ENCODE data around the gene KRAS. TPM values are rescaled to one million over a fixed set of nuclear protein-coding genes. Genes with fewer than 3 reads are reported as not detected.
A peak's percentile ranks its signal among the peaks of the same experiment; 100 is the strongest.

Gene KRAS
- total and polyA plus RNA-seq, 2 experiments from 2014 or later, result 14.2 to 44.6 TPM

- peaks cover 96% of the 10 kb centered on the region for H3K79me2 ChIP-seq (ENCODE audit: insufficient read depth)
- peak; percentile 58 for DNase-seq
- H3K4me1 ChIP-seq (ENCODE audit: insufficient read depth), result peaks cover 23% of the 10 kb centered on the region
- 72 to 74% methylated on average over 5 of the region's 5 CpGs for WGBS, 2 experiments (ENCODE audit: low coverage in 1 of 2, low lambda C conversion rate in 2 of 2, missing lambda C conversion rate in 2 of 2)
- no peaks in the 10 kb centered on the region for H3K27me3 ChIP-seq (replicated peaks; ENCODE audit: insufficient read depth)
- TF ChIP-seq EZH2phosphoT487 (IDR thresholded peaks at IDR 0.05; ENCODE audit: insufficient read depth, low read depth) (no peak), EZH2 (IDR thresholded peaks at IDR 0.05; ENCODE audit: insufficient read depth, poor library complexity, severe bottlenecking) (no peak)
- no peak overlapping the region for H3K4me3 ChIP-seq
- no peak overlapping the region for H3K27ac ChIP-seq
- H3K9me3 ChIP-seq (ENCODE audit: low read depth), result no peaks in the 10 kb centered on the region
- H3K9ac ChIP-seq, result no peak overlapping the region
- H3K9me2 ChIP-seq (ENCODE audit: insufficient read depth), result no peaks in the 10 kb centered on the region
- H3K4me2 ChIP-seq (ENCODE audit: unreplicated experiment), result no peak overlapping the region
- no peak overlapping the region for H2AFZ ChIP-seq
- H3F3A ChIP-seq (ENCODE audit: insufficient read depth), result no peaks in the 10 kb centered on the region
- H4K20me1 ChIP-seq (ENCODE audit: insufficient read depth), result no peaks in the 10 kb centered on the region
- in situ Hi-C loops (cut with MboI), result no loop called here
- peaks cover 13% of the 10 kb centered on the region; the same call in 1 of the 2 replicates for H3K36me3 ChIP-seq (ENCODE audit: low read depth)
Observed at GRCh38 chr12:25242981-25243679, 7.6 kb downstream of the KRAS start.

DNA sequence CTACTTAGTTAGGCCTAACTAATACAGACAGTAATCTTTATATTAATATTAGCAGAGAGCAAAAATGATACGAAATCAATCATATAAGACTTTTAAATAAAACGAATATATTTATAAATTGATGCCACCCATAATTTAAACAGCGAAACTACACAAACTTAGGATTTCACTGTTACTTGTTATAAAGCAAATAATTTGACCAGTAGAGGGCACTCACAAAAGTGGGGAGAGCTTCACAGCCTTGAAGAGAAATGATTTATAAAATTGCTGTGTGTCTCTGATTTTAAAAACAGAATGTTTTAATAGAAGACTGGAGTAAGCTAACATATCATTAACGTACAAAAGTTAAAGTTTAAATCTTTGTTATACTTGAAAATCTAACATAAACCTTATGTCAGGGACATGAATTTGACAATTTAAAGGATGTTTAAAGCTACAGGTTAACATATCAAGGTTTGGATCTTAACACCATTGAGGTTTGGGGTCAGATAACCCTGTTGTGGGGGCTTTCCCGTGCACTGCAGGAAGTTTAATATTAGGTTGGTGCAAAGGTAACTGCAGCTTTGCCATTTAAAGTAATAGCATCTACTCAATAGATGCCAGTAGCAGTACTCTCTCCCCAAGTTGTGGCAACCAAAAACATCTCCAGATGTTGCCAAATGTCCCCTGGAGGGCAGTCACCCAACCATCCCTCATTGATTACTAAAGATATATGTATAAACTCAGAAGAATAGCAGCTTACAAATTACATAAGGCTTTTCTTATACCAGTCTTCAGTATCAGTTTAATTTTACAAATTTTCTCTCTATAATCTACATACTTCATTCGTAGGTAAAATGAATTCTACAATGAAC lies 9.3 kb downstream of the KRAS start:
- H3K4me3 ChIP-seq, result no peak overlapping the region
- peak overlapping the region; percentile 14; the same call in 1 of the 2 replicates for H3K27ac ChIP-seq
- H3K36me3 ChIP-seq (ENCODE audit: low read depth), result peaks cover 19% of the 10 kb centered on the region; the same call in 1 of the 2 replicates
- DNase-seq, result peak; percentile 78
- no peaks in the 10 kb centered on the region; the same call in 1 of the 2 replicates for H3F3A ChIP-seq (ENCODE audit: insufficient read depth)
- H4K20me1 ChIP-seq (ENCODE audit: insufficient read depth), result no peaks in the 10 kb centered on the region
- no peak for TF ChIP-seq EZH2phosphoT487 (IDR thresholded peaks at IDR 0.05; ENCODE audit: insufficient read depth, low read depth)
- TF ChIP-seq EZH2 (IDR thresholded peaks at IDR 0.05; ENCODE audit: insufficient read depth, poor library complexity, severe bottlenecking), result no peak
- H3K4me2 ChIP-seq (ENCODE audit: unreplicated experiment), result no peak overlapping the region
- in situ Hi-C loops (cut with MboI), result no loop called here
- H3K4me1 ChIP-seq (ENCODE audit: insufficient read depth), result peaks cover 26% of the 10 kb centered on the region
- 20 to 22% methylated on average over 6 of the region's 6 CpGs for WGBS, 2 experiments (ENCODE audit: low coverage in 1 of 2, low lambda C conversion rate in 2 of 2, missing lambda C conversion rate in 2 of 2)
- H3K9me2 ChIP-seq (ENCODE audit: insufficient read depth), result no peaks in the 10 kb centered on the region
- H3K9me3 ChIP-seq (ENCODE audit: low read depth), result no peaks in the 10 kb centered on the region
- no peaks in the 10 kb centered on the region for H3K27me3 ChIP-seq (replicated peaks; ENCODE audit: insufficient read depth)
- H3K9ac ChIP-seq, result peak overlapping the region; percentile 2; the same call in 1 of the 2 replicates
- H2AFZ ChIP-seq, result no peak overlapping the region
- H3K79me2 ChIP-seq (ENCODE audit: insufficient read depth), result peaks cover 94% of the 10 kb centered on the region

- Histone ChIP-seq H3K4me3 (no peak overlapping the region), H3F3A (ENCODE audit: insufficient read depth) (no peaks in the 10 kb centered on the region; the same call in 1 of the 2 replicates), H3K36me3 (ENCODE audit: low read depth) (0 out of 2 replicates have a peak, but pooled peaks cover 16% of the 10 kb centered on the region), H3K4me1 (ENCODE audit: insufficient read depth) (peaks cover 14% of the 10 kb centered on the region), H2AFZ (0 out of 2 replicates have a peak overlapping the region, but pooled peaks have one; percentile 16), H3K79me2 (ENCODE audit: insufficient read depth) (peaks cover 90% of the 10 kb centered on the region), H3K9me3 (ENCODE audit: low read depth) (no peaks in the 10 kb centered on the region), H4K20me1 (ENCODE audit: insufficient read depth) (no peaks in the 10 kb centered on the region), H3K27ac (peak overlapping the region; percentile 15), H3K9me2 (ENCODE audit: insufficient read depth) (no peaks in the 10 kb centered on the region), H3K27me3 (replicated peaks; ENCODE audit: insufficient read depth) (no peaks in the 10 kb centered on the region), H3K9ac (no peak overlapping the region), H3K4me2 (ENCODE audit: unreplicated experiment) (peak overlapping the region; percentile 37)
- in situ Hi-C loops (cut with MboI), result no loop called here
- no peak for DNase-seq
- WGBS, 2 experiments (ENCODE audit: low coverage in 1 of 2, low lambda C conversion rate in 2 of 2, missing lambda C conversion rate in 2 of 2), result 67 to 82% methylated on average over 3 to 4 of the region's 4 CpGs
- no peak for TF ChIP-seq EZH2phosphoT487 (IDR thresholded peaks at IDR 0.05; ENCODE audit: insufficient read depth, low read depth)
- no peak for TF ChIP-seq EZH2 (IDR thresholded peaks at IDR 0.05; ENCODE audit: insufficient read depth, poor library complexity, severe bottlenecking)
Observed at GRCh38 chr12:25236626-25237025, 14.1 kb downstream of the KRAS start.

- no peaks in the 10 kb centered on the region for H3K27me3 ChIP-seq (replicated peaks; ENCODE audit: insufficient read depth)
- no peaks in the 10 kb centered on the region; the same call in 1 of the 2 replicates for H3F3A ChIP-seq (ENCODE audit: insufficient read depth)
- no peak overlapping the region for H3K4me3 ChIP-seq
- in situ Hi-C loops (cut with MboI), result no loop called here
- no peak for TF ChIP-seq EZH2phosphoT487 (IDR thresholded peaks at IDR 0.05; ENCODE audit: insufficient read depth, low read depth)
- TF ChIP-seq EZH2 (IDR thresholded peaks at IDR 0.05; ENCODE audit: insufficient read depth, poor library complexity, severe bottlenecking), result no peak
- 4 to 5% methylated on average over 1 of the region's 1 CpG for WGBS, 2 experiments (ENCODE audit: low coverage in 1 of 2, low lambda C conversion rate in 2 of 2, missing lambda C conversion rate in 2 of 2)
- DNase-seq, result peak; percentile 65
- peak overlapping the region; percentile 37 for H3K4me2 ChIP-seq (ENCODE audit: unreplicated experiment)
- 0 out of 2 replicates have a peak, but pooled peaks cover 16% of the 10 kb centered on the region for H3K36me3 ChIP-seq (ENCODE audit: low read depth)
- peaks cover 94% of the 10 kb centered on the region for H3K79me2 ChIP-seq (ENCODE audit: insufficient read depth)
- no peaks in the 10 kb centered on the region for H4K20me1 ChIP-seq (ENCODE audit: insufficient read depth)
- H3K9me3 ChIP-seq (ENCODE audit: low read depth), result no peaks in the 10 kb centered on the region
- 0 out of 2 replicates have a peak overlapping the region, but pooled peaks have one; percentile 16 for H2AFZ ChIP-seq
- no peak overlapping the region for H3K9ac ChIP-seq
- peak overlapping the region; percentile 15 for H3K27ac ChIP-seq
- H3K4me1 ChIP-seq (ENCODE audit: insufficient read depth), result peaks cover 10% of the 10 kb centered on the region
- no peaks in the 10 kb centered on the region for H3K9me2 ChIP-seq (ENCODE audit: insufficient read depth)
Observed at GRCh38 chr12:25236190-25236589, 14.5 kb downstream of the KRAS start.

Data from GM23248 (cell line).